GM12878 (cell line): ENCODE data around the gene KLHL26. TPM values are rescaled to one million over a fixed set of nuclear protein-coding genes. Genes with fewer than 3 reads are reported as not detected.

Experiments
- ATAC-seq: fragments of 200-7000 bp; cut with Tn5 transposase; 3 replicates; pipeline ENCODE4 v1.9.1; 2020; ENCODE audit warnings: mild to moderate bottlenecking, moderate library complexity
- BruUV-seq: library from RNA; stranded (reverse); fragments of 400-500 nt; replicated peaks from 2 replicates; lab custom pipeline; 2021; lab: Mats Ljungman, UMichigan
- CTCF ChIA-PET: fragments of 300-600 bp; sonication (Branson Sonifier 250); formaldehyde crosslinking; extraction: SDS; loops from one replicate; lab custom pipeline; 2021; ENCODE audit warnings: inconsistent platforms; lab: Yijun Ruan, JAX
- POLR2A ChIA-PET: fragments of 350-600 bp; formaldehyde crosslinking; extraction: SDS; loops from one replicate; lab custom pipeline; 2021; ENCODE audit warnings: inconsistent platforms; lab: Charles Lee
- RAD21 ChIA-PET: fragments of 300-600 bp; sonication (Branson Sonifier 250); formaldehyde crosslinking; loops from one replicate; lab custom pipeline; 2023; ENCODE audit warnings: antibody characterized with exemption; ENCODE audit not compliant: unreplicated experiment; lab: Charles Lee
- SMC1A ChIA-PET: fragments of 300-600 bp; sonication (Branson Sonifier 250); formaldehyde crosslinking; loops from one replicate; lab custom pipeline; 2023; ENCODE audit not compliant: unreplicated experiment, uncharacterized antibody; lab: Charles Lee
- DNase-seq: peaks from one replicate; pipeline ENCODE4 v3.0.0-alpha.2; 2011; ENCODE audit warnings: low read depth, low spot score
- FAIRE-seq: peaks from 3 replicates; lab custom pipeline; 2011; peaks lifted over from hg19 to GRCh38; lab: Jason Lieb, UNC
- H2AFZ ChIP-seq: 2 replicates; pipeline ENCODE4 v1.6.0; 2011; ENCODE audit warnings: low read depth, low read length, control low read depth; ENCODE audit not compliant: control insufficient read depth
- H3K27ac ChIP-seq: 2 replicates; pipeline ENCODE4 v1.5.1; 2011; ENCODE audit warnings: control low read depth; ENCODE audit not compliant: control insufficient read depth, insufficient read depth
- H3K27me3 ChIP-seq, 2 experiments: replicated peaks in 1 of 2; 2 replicates each; pipeline versions ENCODE4 v1.6.0 to v1.6.1; 2011; ENCODE audit warnings: low read length in 1 of 2; ENCODE audit not compliant: control insufficient read depth in 2 of 2, insufficient read depth in 2 of 2
- H3K36me3 ChIP-seq, 2 experiments: 2 replicates each; pipeline ENCODE4 v1.5.1; 2011; ENCODE audit warnings: low read length in 1 of 2; ENCODE audit not compliant: control insufficient read depth in 2 of 2, insufficient read depth in 2 of 2
- H3K4me1 ChIP-seq: 2 replicates; pipeline ENCODE4 v1.6.1; 2011; ENCODE audit warnings: mild to moderate bottlenecking, low read length, moderate library complexity, mixed read lengths; ENCODE audit not compliant: control insufficient read depth, insufficient read depth
- H3K4me2 ChIP-seq: 2 replicates; pipeline ENCODE4 v1.6.0; 2011; ENCODE audit warnings: control low read depth; ENCODE audit not compliant: control insufficient read depth, insufficient read depth
- H3K4me3 ChIP-seq: fragments of 200-600 bp; sonication (generic); 2 replicates; pipeline ENCODE4 v1.5.1; 2016
- H3K79me2 ChIP-seq: 2 replicates; pipeline ENCODE4 v1.6.0; 2011; ENCODE audit warnings: low read length; ENCODE audit not compliant: control insufficient read depth, insufficient read depth
- H3K9ac ChIP-seq: 2 replicates; pipeline ENCODE4 v1.8.0; 2011; ENCODE audit warnings: low read length, control low read depth, mixed read lengths; ENCODE audit not compliant: control insufficient read depth, insufficient read depth
- H3K9me3 ChIP-seq: replicated peaks from 3 replicates; pipeline ENCODE4 v1.5.1; 2011; ENCODE audit warnings: mild to moderate bottlenecking, low read length; ENCODE audit not compliant: control insufficient read depth, insufficient read depth
- H4K20me1 ChIP-seq: 2 replicates; pipeline ENCODE4 v1.6.0; 2011; ENCODE audit not compliant: control insufficient read depth, insufficient read depth
- HCFC1 ChIP-seq: fragments of 150-350 bp; IDR thresholded peaks from 2 replicates; pipeline ENCODE4 v1.6.1; 2014; ENCODE audit warnings: low read length
- KLF5 ChIP-seq: fragments of 450-650 bp; IDR thresholded peaks from 2 replicates; pipeline ENCODE4 v1.6.1; 2014; ENCODE audit warnings: mild to moderate bottlenecking; ENCODE audit not compliant: partially characterized antibody
- SPI1 ChIP-seq: IDR thresholded peaks from 2 replicates; pipeline ENCODE4 v1.6.1; 2011; ENCODE audit warnings: low read depth, mild to moderate bottlenecking, low read length, moderate library complexity, borderline replicate concordance; ENCODE audit not compliant: insufficient read depth
- WGBS: methylation state at CpG from one replicate; pipeline ENCODE4 v1.1.6; 2016; ENCODE audit warnings: low lambda C conversion rate; ENCODE audit not compliant: insufficient replicate concordance, insufficient coverage; ENCODE audit errors: missing lambda C conversion rate; 5-methylcytosine and 5-hydroxymethylcytosine counted together
- in situ Hi-C: fragments of 300-500 bp; cut with MboI; formaldehyde crosslinking; loops from 9 replicates; pipeline ENCODE4 v1.14.3; 2018; ENCODE audit warnings: mixed read lengths
- intact Hi-C: fragments of 100-400 bp; cut with micrococcal nuclease; formaldehyde crosslinking; loops from one replicate; pipeline ENCODE4 v1.14.2; 2022; ENCODE audit not compliant: unreplicated experiment
- polyA plus RNA-seq, 11 experiments: library from polyadenylated mRNA; depleted of rRNA in 4 of 11; unstranded in 6 of 11; stranded (reverse) in 5 of 11; fragments of >200 nt; fragmentation: Nextera tagmentation in 4 of 11; fragmentation: Illumina TruSeq in 1 of 11; extraction: Ambion mirVana in 4 of 11; extraction: Trizol in 1 of 11; gene quantifications; 1 replicate in 1 of 11; 2 replicates in 10 of 11; pipeline versions ENCODE4 v1.2.1 to v1.2.3, GENCODE V29; 2011 to 2016; ENCODE audit warnings: inconsistent platforms in 2 of 11, missing spikeins in 2 of 11, low read depth in 1 of 11
- total RNA-seq, 4 experiments: library from RNA; depleted of rRNA in 3 of 4; stranded (reverse); fragments of >200 nt in 3 of 4; fragmentation: Illumina TruSeq in 1 of 4; extraction: Trizol in 1 of 4; gene quantifications; 2 replicates each; pipeline versions ENCODE4 v1.2.1 to v1.2.3, GENCODE V29; 2013 to 2021
- TF ChIP-seq, protein P1 (sequence below): IDR thresholded peaks from 2 replicates; pipeline ENCODE4 v1.6.1; 2012; ENCODE audit warnings: improper control_type of control experiment, low read depth, low read length; ENCODE audit not compliant: insufficient replicate concordance

The KLHL26 gene
- total and polyA plus RNA-seq, 10 of the 15 experiments (the other 5 are each of a cell fraction or from before 2014, with no cell fraction given) = 0.18 to 14.6 (median 2.9) TPM

DNA sequence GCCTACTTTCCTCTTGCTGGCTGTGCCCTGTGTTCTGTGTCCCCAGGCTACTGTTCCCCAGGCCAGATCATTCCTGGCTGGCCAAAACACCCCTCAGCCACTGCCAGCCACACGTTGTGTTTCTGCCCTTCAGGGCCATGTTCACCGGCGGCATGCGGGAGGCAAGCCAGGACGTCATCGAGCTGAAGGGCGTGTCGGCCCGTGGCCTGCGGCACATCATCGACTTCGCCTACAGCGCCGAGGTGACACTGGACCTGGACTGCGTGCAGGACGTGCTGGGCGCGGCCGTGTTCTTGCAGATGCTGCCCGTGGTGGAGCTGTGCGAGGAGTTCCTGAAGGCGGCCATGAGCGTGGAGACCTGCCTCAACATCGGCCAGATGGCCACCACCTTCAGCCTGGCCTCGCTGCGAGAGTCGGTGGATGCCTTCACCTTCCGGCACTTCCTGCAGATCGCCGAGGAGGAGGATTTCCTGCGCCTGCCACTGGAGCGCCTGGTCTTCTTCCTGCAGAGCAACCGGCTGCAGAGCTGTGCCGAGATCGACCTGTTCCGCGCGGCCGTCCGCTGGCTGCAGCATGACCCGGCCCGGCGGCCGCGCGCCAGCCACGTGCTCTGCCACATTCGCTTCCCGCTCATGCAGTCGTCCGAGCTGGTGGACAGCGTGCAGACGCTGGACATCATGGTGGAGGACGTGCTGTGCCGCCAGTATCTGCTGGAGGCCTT is 30.9 kb downstream of the KLHL26 start:
- Histone ChIP-seq H3K4me1 (no peaks in the 10 kb centered on the region), H4K20me1 (no peaks in the 10 kb centered on the region), H3K4me2 (no peak overlapping the region), H3K27ac (no peak overlapping the region), H3K27me3 (no peaks in the 10 kb centered on the region), H3K79me2 (no peaks in the 10 kb centered on the region), H3K9ac (no peak overlapping the region), H3K36me3 (peaks cover 0 to 11% of the 10 kb centered on the region in 2 experiments; a peak in 2 of 4 replicates), H3K4me3 (no peak overlapping the region), H2AFZ (no peak overlapping the region), H3K9me3 (no peaks in the 10 kb centered on the region)
- SMC1A ChIA-PET = no interaction called here
- CTCF ChIA-PET = no interaction called here
- WGBS = 97% methylated on average over 49 of the region's 55 CpGs
- RAD21 ChIA-PET = no interaction called here
- no peak for TF ChIP-seq SPI1
- TF ChIP-seq HCFC1 = no peak
- TF ChIP-seq, protein P1, sequence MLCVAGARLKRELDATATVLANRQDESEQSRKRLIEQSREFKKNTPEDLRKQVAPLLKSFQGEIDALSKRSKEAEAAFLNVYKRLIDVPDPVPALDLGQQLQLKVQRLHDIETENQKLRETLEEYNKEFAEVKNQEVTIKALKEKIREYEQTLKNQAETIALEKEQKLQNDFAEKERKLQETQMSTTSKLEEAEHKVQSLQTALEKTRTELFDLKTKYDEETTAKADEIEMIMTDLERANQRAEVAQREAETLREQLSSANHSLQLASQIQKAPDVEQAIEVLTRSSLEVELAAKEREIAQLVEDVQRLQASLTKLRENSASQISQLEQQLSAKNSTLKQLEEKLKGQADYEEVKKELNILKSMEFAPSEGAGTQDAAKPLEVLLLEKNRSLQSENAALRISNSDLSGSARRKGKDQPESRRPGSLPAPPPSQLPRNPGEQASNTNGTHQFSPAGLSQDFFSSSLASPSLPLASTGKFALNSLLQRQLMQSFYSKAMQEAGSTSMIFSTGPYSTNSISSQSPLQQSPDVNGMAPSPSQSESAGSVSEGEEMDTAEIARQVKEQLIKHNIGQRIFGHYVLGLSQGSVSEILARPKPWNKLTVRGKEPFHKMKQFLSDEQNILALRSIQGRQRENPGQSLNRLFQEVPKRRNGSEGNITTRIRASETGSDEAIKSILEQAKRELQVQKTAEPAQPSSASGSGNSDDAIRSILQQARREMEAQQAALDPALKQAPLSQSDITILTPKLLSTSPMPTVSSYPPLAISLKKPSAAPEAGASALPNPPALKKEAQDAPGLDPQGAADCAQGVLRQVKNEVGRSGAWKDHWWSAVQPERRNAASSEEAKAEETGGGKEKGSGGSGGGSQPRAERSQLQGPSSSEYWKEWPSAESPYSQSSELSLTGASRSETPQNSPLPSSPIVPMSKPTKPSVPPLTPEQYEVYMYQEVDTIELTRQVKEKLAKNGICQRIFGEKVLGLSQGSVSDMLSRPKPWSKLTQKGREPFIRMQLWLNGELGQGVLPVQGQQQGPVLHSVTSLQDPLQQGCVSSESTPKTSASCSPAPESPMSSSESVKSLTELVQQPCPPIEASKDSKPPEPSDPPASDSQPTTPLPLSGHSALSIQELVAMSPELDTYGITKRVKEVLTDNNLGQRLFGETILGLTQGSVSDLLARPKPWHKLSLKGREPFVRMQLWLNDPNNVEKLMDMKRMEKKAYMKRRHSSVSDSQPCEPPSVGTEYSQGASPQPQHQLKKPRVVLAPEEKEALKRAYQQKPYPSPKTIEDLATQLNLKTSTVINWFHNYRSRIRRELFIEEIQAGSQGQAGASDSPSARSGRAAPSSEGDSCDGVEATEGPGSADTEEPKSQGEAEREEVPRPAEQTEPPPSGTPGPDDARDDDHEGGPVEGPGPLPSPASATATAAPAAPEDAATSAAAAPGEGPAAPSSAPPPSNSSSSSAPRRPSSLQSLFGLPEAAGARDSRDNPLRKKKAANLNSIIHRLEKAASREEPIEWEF = no peak
- TF ChIP-seq KLF5 = no peak
- ATAC-seq (no peak), DNase-seq (no peak), FAIRE-seq (no peak)
- intact Hi-C loops (no loop called here), in situ Hi-C loops (no loop called here)
- BruUV-seq = no TSS peak
- POLR2A ChIA-PET = interaction anchor here (0.7 kb wide), 1 partner anchor 197 kb away, joined by 4 read pairs; no protein-coding TSS in a partner anchor
